HG03520 (cell line): ENCODE results near the gene NCK1.

Experiments used
- ATAC-seq: cut with Tn5 transposase; IDR thresholded peaks from one replicate; pipeline ENCODE4 v1.9.1; 2021; ENCODE audit warnings: mild to moderate bottlenecking, moderate library complexity; ENCODE audit not compliant: unreplicated experiment

Gene NCK1

GRCh38 chr3:136906725-136907124 lies 44.7 kb downstream of the NCK1 start:
- no peak for ATAC-seq

DNA sequence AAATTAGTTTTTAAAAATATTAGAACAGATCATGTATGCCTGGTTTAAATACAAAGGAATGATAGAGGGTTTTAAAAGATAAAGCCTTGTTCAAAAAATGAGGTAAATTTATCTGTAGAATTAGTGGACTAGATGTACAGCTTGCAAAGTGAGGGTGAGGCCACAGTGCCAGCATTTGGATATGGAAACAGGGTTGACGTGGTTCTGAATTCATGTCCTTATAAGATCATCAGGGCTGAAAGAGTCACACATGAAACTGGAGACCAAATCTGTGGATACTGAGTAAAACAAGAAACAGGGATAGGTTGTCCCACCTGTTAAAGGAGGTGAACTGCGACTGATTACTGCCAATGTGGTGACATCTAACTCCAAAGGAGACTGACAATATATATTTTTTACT lies 46.3 kb downstream of the NCK1 start:
- ATAC-seq = no peak

DNA sequence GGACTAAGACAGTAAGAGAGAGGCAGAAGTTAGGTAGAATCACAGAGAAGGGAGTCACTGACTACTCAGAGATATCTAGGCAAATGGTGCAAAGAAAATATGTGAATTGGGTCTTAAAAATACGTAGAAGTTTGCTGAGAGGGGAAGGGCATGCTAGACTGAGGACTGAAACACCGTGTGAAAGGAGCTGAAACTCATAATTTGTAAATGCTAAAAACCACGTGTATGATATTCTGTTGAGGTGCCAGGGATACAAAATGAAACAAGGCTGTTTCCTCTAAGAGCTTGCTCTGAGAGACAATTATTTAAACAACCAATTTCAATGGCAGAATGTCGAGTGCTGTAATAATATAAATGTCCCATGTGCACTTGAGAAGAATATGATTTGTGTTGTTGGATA lies 47.2 kb downstream of the NCK1 start:
- ATAC-seq = no peak

- no peak for ATAC-seq
Measured at GRCh38 chr3:136910697-136911096, 48.7 kb downstream of the NCK1 start.

DNA sequence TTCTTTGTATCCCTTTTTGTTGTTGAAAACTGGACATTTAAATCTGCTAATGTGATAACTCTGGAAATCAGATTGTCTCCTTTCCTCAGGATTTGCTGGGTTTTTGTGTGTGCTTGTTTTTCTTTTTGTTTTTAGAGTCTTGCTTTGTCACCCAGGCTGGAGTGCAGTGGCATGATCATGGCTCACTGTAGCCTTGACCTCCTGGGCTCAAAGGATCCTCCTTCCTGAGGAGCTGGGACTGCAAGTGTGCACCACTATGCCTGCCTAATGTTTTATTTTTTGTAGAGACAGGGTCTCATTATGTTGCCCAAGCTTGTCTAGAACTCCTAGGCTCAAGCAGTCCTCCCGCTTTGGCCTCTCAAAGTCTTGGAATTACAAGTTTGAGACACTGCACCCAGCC lies 51.2 kb downstream of the NCK1 start:
- no peak for ATAC-seq

DNA sequence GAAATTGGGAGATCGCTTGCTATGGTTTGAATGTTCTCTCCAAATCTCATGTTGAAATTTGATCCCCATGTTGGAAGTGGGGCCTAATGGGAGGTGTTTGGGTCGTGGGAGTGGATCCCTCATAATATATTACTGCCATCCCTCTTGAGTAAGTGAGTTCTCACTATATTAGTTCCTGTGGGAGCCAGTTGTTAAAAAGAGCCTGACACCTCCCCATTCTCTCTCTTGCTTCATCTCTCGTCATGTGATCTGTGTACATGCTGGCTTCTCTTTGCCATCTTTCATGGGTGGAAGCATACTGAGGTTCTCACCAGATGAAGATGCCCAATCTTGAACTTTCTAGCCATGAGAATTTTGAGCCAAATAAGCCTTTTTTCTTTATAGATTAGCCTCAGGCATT lies 52.7 kb downstream of the NCK1 start:
- no peak for ATAC-seq

- ATAC-seq = no peak
Measured at GRCh38 chr3:136916223-136916622, 54.2 kb downstream of the NCK1 start.

DNA sequence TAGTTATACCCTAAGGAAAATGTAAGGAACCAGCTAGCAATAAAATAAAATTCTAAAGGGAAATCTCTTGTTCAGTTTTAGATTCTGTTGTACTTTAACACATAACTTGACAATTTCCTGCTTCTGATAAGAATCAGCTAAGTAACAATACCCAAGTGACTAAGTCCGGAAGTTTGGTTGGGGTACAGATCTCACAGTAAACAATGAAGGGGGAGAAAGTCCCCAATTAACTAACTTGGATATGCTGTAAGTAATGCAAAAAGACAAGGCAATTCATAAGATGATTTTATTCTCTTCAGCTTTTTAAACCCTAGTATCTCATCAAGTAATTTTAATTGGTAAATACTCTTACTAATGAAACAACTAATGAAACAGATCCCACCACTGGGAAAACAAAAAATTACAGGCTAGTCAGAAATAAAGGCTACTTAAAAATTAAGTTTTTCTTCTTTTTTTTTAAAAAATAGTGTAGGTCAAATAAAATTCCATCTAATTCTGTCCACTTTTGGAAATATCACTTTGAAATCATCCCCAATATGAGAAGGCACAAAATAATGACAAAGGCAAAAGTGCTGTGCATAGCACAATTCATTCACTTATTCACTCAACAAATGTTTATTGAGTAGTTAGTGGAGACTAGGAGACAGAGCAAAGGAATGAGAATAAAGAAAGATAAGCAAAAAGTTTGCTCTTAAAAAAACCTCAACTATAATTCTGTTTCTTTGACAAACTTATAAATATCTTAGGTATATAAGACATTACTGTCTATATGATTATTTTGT lies 58.0 kb downstream of the NCK1 start:
- ATAC-seq = no peak

DNA sequence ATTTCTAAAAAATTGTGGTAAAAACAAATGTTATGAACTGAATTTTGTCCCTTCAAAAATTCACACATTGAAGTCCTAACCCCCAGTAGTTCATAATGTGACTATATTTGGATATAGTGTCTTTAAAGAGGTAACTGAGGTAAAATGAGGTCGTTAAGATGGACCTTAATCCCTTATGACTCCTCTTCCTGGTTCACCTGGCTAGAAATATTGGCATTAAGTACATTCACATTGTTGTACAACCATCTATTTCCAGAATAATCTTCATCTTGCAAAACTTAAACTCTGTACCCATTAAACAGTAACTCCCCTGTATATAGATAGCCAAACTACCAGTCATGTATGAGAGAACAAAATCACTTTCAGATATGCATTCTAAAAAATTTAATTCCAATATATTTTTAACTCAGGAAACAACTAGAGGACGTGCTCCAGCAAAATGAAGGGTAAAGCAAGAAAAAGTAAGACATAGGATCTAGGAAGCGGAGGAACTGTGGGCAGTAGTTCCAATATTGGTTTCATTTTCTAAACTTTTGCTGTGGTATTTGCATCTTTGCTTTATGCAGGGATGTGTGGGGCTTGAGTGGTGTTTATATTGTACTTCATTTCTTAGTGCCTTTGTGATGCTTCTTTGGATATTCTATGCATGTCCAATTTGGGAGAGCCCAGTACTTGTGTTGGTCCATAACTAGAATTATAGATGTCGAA lies 59.0 kb downstream of the NCK1 start:
- no peak for ATAC-seq

GRCh38 chr3:136925425-136926190 lies 63.6 kb downstream of the NCK1 start:
- ATAC-seq = no peak

GRCh38 chr3:136928240-136928639 lies 66.2 kb downstream of the NCK1 start:
- no peak for ATAC-seq

DNA sequence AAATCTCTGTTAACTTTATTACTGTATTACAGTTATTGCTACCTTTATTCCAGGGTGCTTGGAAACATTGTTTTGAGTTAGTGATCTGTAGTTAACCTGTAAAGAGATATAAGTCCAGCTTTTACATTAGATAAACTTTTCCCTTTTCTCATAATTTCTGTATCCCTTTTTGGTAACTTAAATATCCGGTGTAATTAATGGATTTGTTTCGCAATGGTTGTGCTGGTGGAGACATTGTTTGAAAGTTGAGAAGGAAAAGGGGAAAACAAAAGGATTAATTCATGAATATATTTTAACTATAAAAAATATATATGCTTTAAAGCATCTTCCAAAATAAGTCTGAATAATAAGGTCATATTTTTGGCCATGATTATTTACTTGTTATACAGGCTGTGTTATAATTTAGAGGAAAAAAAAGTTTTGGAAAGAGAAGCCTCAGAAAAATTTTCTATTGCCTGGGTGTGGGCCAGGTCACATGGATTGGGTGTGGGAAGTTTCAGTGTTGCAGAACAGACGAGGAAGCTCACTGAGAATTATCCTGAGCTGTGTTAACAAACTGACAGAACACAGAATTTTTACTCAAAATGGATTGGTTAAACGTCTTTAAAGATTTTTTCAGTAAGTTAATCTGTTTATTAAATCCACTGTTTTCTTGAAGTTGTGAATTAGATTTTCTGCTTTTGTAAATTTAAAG lies 68.1 kb downstream of the NCK1 start:
- ATAC-seq = no peak

- no peak for ATAC-seq
Measured at GRCh38 chr3:136931606-136932005, 69.6 kb downstream of the NCK1 start.

- ATAC-seq = peak; percentile 43
Measured at GRCh38 chr3:136932523-136932922, 70.5 kb downstream of the NCK1 start.

GRCh38 chr3:136932978-136933772 lies 71.2 kb downstream of the NCK1 start:
- no peak for ATAC-seq

GRCh38 chr3:136937175-136937574 lies 75.2 kb downstream of the NCK1 start:
- ATAC-seq = no peak

DNA sequence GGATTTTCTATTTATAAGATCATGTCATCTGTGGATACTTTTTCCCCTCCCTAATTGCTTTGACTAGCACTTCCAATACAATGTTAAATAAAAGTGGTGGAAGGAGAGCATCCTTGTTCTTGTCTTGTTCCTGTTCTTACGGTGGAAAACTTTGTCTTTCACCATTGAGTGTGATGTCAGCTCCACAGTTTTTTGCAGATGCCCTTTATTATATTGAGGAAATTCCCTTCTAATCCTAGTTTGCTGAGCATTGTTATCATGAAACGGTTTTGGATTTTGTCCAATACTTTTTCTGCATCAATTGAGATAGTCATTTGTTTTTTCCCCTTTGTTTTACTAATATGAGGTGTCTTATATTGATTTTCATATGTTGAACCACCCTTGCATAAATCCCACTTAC lies 75.8 kb downstream of the NCK1 start:
- ATAC-seq = no peak

DNA sequence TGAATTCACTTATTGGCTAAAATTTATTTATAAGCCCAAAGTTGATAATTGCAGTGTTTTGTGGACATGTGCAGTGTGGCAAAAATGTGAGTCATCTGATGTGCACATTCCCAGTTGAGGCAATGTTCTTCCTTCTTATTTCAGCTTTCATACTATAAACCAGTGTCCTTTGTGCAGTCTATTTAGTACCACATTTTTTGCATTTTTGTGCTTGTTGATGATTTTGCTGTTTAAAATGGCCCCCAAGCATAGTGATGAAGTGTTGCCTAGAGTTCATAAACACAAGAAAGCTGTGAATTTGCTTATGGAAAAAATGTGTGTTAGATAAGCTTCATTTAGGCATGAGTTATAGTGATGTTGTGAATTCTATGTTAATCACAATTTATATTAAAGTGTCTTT lies 76.3 kb downstream of the NCK1 start:
- ATAC-seq = no peak

- no peak for ATAC-seq
Measured at GRCh38 chr3:136939489-136939888, 77.5 kb downstream of the NCK1 start.

DNA sequence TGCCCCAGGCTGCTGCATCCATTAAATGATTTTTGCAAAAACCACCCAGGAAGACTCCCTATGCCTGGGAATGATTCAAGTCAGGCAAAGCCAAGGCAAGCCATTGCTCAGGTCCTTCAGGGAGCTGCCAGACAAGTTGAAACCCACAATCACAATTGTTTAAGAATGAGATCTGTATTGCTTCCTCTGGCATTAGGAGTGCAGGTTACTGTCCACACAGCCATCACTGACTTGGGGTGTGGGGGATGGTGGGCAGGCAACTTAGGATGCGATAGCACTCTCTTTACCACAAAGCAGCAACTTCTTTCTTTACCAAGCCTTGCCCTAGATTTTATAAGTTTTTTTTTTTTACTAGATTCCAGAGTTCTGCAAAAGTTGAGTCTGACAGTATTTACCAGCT lies 80.8 kb downstream of the NCK1 start:
- ATAC-seq = no peak
